Spleen (tissue), 7 donors: Measurements from ENCODE around the gene CSF2.

Experiments
- POLR2AphosphoS5 ChIP-seq, 3 donors: sonication (generic); formaldehyde crosslinking; IDR thresholded peaks; one replicate each; pipeline ENCODE4 v1.5.1; 2017; ENCODE audit warnings: antibody characterized with exemption in 3 of 3
- TF ChIP-seq, protein P1 (sequence below), 11 experiments: fragments of 200-600 bp in 7 of 11; fragments of 450-650 bp in 4 of 11; sonication (generic) in 4 of 11; IDR thresholded peaks in 8 of 11; conservative IDR thresholded peaks in 3 of 11; 1 replicate in 7 of 11; 2 replicates in 4 of 11; pipeline versions ENCODE4 v1.4.0 to v1.8.0; 2016 to 2021; ENCODE audit warnings: antibody characterized with exemption in 11 of 11, inconsistent platforms in 4 of 11, mild to moderate bottlenecking in 1 of 11
- donor health status: DM: no; HTN: no; CAD: no; lungs with moderate emphysema.
- donor health status: DM: no; HTN: no; CAD: no.
- donor health status: DM: no; HTN: no; CAD: no.

DNA sequence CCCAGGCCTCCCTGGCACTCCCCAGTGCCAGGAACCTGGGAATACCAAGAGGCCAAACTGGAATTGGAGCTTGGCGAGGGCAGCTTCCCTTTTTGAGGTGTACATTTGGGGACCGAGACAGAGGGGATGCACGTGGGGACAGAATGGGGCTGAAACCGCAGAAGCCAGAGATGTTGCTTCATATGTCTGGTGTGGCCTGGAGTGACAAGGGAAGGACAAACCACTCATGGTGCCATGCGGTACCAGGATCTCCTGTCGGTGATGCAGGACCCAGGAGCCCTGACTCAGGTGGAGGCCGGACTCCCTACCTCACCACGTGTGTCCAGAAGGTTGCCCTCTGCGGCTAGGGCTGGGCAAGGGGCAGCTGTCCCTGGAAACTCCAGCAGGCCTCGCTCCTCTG lies 4.0 kb upstream of the CSF2 start:
- TF ChIP-seq, protein P1, sequence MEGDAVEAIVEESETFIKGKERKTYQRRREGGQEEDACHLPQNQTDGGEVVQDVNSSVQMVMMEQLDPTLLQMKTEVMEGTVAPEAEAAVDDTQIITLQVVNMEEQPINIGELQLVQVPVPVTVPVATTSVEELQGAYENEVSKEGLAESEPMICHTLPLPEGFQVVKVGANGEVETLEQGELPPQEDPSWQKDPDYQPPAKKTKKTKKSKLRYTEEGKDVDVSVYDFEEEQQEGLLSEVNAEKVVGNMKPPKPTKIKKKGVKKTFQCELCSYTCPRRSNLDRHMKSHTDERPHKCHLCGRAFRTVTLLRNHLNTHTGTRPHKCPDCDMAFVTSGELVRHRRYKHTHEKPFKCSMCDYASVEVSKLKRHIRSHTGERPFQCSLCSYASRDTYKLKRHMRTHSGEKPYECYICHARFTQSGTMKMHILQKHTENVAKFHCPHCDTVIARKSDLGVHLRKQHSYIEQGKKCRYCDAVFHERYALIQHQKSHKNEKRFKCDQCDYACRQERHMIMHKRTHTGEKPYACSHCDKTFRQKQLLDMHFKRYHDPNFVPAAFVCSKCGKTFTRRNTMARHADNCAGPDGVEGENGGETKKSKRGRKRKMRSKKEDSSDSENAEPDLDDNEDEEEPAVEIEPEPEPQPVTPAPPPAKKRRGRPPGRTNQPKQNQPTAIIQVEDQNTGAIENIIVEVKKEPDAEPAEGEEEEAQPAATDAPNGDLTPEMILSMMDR (IDR thresholded peaks at IDR 0.05 in 8 of 11, conservative IDR thresholded peaks at IDR 0.05 in 3 of 11), result no peak
- no peak for TF ChIP-seq POLR2AphosphoS5 (IDR thresholded peaks at IDR 0.05)
